Measurements from ENCODE around the gene BTNL8. TPM values are rescaled to one million over a fixed set of nuclear protein-coding genes. Genes with fewer than 3 reads are reported as not detected.

Gene BTNL8
- total RNA-seq, 1 experiment from 2014 or later: 0.21 TPM

DNA sequence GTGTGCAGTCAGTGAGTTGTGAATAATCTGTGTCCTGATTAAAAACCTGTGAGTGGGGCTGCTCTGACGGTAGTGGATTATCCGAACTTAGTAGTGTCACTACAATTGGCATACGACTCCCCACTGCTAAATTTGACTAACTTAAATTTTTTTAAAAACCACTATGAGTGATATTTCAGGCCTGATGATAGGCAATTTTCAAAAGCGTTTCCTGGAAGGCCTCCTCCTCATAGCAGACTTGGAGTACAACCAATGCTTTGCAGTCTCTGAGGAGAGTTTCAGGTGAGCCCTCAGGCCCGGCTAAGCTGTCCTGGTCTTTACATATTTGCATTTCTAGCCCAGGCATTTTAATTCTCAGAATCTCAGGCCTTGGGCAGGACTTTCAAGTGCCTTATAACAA lies 10.8 kb downstream of the BTNL8 start:
- Histone ChIP-seq H3K4me3 (ENCODE audit: insufficient read depth, low read depth, low read length) (no peak overlapping the region), H3K27me3 (ENCODE audit: control insufficient read depth, insufficient read depth, low read length) (no peaks in the 10 kb centered on the region), H3K36me3 (replicated peaks; ENCODE audit: control insufficient read depth, insufficient read depth, low read length) (no peaks in the 10 kb centered on the region)
- DNase-seq: no peak

DNA sequence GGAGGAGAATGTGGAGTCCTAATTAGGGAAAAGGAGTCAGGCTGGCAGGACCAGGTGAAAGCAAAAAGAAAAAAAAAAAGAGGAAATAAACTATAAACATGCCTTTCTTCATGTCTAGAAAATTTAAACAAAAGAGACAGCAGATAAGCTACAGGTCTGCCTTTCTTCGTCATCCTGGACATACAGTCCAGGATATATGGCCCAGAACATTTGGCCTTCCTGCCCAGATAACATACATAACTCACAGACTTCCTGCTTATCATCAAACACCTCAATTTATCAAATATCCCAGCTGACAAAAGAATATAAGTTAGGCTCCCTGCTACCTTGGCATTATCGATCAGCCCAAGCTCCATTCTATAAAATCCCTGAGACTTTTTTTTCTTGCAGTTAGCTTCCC lies 11.2 kb downstream of the BTNL8 start:
- DNase-seq: no peak
- Histone ChIP-seq H3K27me3 (ENCODE audit: control insufficient read depth, insufficient read depth, low read length) (no peaks in the 10 kb centered on the region), H3K36me3 (replicated peaks; ENCODE audit: control insufficient read depth, insufficient read depth, low read length) (no peaks in the 10 kb centered on the region), H3K4me3 (ENCODE audit: insufficient read depth, low read depth, low read length) (no peak overlapping the region)

- H3K36me3 ChIP-seq (replicated peaks; ENCODE audit: control insufficient read depth, insufficient read depth, low read length): no peaks in the 10 kb centered on the region
- DNase-seq: no peak
- H3K27me3 ChIP-seq (ENCODE audit: control insufficient read depth, insufficient read depth, low read length): no peaks in the 10 kb centered on the region
- no peak overlapping the region for H3K4me3 ChIP-seq (ENCODE audit: insufficient read depth, low read depth, low read length)
Measured at GRCh38 chr5:180910735-180911134, 11.8 kb downstream of the BTNL8 start.

DNA sequence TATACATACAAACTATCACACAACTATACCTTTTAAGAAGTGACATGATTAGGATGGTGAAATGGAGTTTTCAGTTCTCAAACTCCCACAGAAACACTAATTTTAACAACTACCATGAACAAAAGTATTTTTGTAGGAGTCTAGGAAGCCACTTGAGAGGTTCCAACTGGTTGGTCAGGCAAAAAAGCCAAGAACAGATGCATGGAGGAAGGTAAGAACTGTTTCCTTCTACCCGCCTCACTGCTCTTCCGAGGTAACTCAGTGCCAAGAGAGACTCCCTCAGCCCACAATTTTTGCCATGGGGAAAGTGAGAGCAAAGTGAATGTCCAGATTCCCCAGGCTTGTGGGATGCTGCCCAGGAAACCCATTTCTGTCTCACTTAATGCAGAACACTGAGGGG lies 15.7 kb downstream of the BTNL8 start:
- Histone ChIP-seq H3K4me3 (ENCODE audit: insufficient read depth, low read depth, low read length) (no peak overlapping the region), H3K27me3 (ENCODE audit: control insufficient read depth, insufficient read depth, low read length) (no peaks in the 10 kb centered on the region), H3K36me3 (replicated peaks; ENCODE audit: control insufficient read depth, insufficient read depth, low read length) (no peaks in the 10 kb centered on the region)
- no peak for DNase-seq

- no peak for DNase-seq
- Histone ChIP-seq H3K27me3 (ENCODE audit: control insufficient read depth, insufficient read depth, low read length) (no peaks in the 10 kb centered on the region), H3K4me3 (ENCODE audit: insufficient read depth, low read depth, low read length) (no peak overlapping the region), H3K36me3 (replicated peaks; ENCODE audit: control insufficient read depth, insufficient read depth, low read length) (no peaks in the 10 kb centered on the region)
Measured at GRCh38 chr5:180915924-180916323, 17.0 kb downstream of the BTNL8 start.

DNA sequence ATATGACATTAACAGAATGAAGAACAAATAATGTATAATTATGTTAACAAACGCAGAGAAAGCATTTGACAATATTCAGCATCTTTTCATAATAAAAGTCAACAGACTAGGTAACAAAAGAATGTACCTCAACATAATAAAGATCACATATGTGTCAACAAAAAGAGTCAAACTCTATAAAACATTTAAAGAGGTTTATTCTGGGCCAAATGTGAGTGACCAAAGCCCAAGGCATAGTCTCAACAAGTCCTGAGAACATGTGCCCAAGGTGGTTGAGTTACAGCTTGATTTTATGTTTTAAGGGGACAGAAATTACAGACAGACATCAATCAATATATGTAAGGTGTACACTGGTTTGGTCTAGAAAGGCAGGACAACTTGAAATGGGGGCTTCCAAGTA lies 19.4 kb downstream of the BTNL8 start:
- no peak overlapping the region for H3K4me3 ChIP-seq (ENCODE audit: insufficient read depth, low read depth, low read length)
- H3K36me3 ChIP-seq (replicated peaks; ENCODE audit: control insufficient read depth, insufficient read depth, low read length): no peaks in the 10 kb centered on the region
- H3K27me3 ChIP-seq (ENCODE audit: control insufficient read depth, insufficient read depth, low read length): no peaks in the 10 kb centered on the region
- DNase-seq: no peak

GRCh38 chr5:180920710-180921109 lies 21.8 kb downstream of the BTNL8 start:
- Histone ChIP-seq H3K4me3 (ENCODE audit: insufficient read depth, low read depth, low read length) (no peak overlapping the region), H3K36me3 (replicated peaks; ENCODE audit: control insufficient read depth, insufficient read depth, low read length) (no peaks in the 10 kb centered on the region), H3K27me3 (ENCODE audit: control insufficient read depth, insufficient read depth, low read length) (no peaks in the 10 kb centered on the region)
- no peak for DNase-seq

- Histone ChIP-seq H3K36me3 (replicated peaks; ENCODE audit: control insufficient read depth, insufficient read depth, low read length) (no peaks in the 10 kb centered on the region), H3K27me3 (ENCODE audit: control insufficient read depth, insufficient read depth, low read length) (no peaks in the 10 kb centered on the region), H3K4me3 (ENCODE audit: insufficient read depth, low read depth, low read length) (no peak overlapping the region)
- no peak for DNase-seq
Measured at GRCh38 chr5:180922932-180923331, 24.0 kb downstream of the BTNL8 start.

- Histone ChIP-seq H3K4me3 (ENCODE audit: insufficient read depth, low read depth, low read length) (no peak overlapping the region), H3K36me3 (replicated peaks; ENCODE audit: control insufficient read depth, insufficient read depth, low read length) (no peaks in the 10 kb centered on the region), H3K27me3 (ENCODE audit: control insufficient read depth, insufficient read depth, low read length) (no peaks in the 10 kb centered on the region)
- DNase-seq: no peak
Measured at GRCh38 chr5:180932660-180933059, 33.7 kb downstream of the BTNL8 start.

DNA sequence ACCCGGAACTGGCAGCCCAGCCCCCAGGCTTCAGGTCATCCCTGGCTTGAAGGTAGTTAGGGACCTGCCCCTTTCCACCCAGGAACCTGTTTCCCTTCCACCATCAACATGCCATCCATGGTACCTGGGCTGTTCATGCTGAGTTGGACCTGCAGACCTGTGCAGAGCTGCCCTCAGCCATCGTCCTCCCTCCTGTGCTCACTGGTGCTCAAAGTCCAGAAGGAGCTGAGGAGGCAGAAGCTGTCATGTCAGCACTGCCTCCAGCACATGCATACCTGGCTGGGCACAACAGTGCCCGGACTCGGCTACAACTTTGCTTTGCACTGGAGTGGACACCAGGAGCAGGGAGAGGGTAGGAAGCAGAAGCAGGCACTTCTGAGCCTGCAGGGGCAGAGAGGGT lies 36.2 kb downstream of the BTNL8 start:
- H3K36me3 ChIP-seq (replicated peaks; ENCODE audit: control insufficient read depth, insufficient read depth, low read length): no peaks in the 10 kb centered on the region
- no peak overlapping the region for H3K4me3 ChIP-seq (ENCODE audit: insufficient read depth, low read depth, low read length)
- no peaks in the 10 kb centered on the region for H3K27me3 ChIP-seq (ENCODE audit: control insufficient read depth, insufficient read depth, low read length)
- no peak for DNase-seq

DNA sequence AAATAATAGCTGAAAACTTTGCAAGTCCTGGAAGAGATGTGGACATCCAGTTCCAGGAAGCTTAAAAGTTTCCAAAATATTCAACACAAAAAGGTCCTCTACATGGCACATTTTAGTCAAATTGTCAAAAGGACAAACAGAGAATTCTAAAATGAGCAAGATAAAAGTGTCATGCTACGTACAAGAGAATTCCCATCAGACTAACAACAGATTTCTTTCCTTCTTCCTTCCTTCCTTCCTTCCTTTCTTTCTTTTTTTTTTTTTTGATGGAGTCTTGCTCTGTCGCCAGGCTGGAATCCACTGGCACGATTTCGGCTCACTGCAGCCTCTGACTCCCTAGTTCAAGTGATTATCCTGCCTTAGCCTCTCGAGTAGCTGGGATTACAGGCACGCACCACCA lies 39.3 kb downstream of the BTNL8 start:
- Histone ChIP-seq H3K27me3 (ENCODE audit: control insufficient read depth, insufficient read depth, low read length) (no peaks in the 10 kb centered on the region), H3K36me3 (replicated peaks; ENCODE audit: control insufficient read depth, insufficient read depth, low read length) (no peaks in the 10 kb centered on the region), H3K4me3 (ENCODE audit: insufficient read depth, low read depth, low read length) (no peak overlapping the region)
- no peak for DNase-seq

- H3K4me3 ChIP-seq (ENCODE audit: insufficient read depth, low read depth, low read length): no peak overlapping the region
- H3K36me3 ChIP-seq (replicated peaks; ENCODE audit: control insufficient read depth, insufficient read depth, low read length): no peaks in the 10 kb centered on the region
- H3K27me3 ChIP-seq (ENCODE audit: control insufficient read depth, insufficient read depth, low read length): no peaks in the 10 kb centered on the region
- DNase-seq: no peak
Measured at GRCh38 chr5:180950291-180950949, 51.5 kb downstream of the BTNL8 start.

GRCh38 chr5:180959661-180960060 lies 60.7 kb downstream of the BTNL8 start:
- H3K27me3 ChIP-seq (ENCODE audit: control insufficient read depth, insufficient read depth, low read length): no peaks in the 10 kb centered on the region
- H3K36me3 ChIP-seq (replicated peaks; ENCODE audit: control insufficient read depth, insufficient read depth, low read length): no peaks in the 10 kb centered on the region
- no peak for DNase-seq
- H3K4me3 ChIP-seq (ENCODE audit: insufficient read depth, low read depth, low read length): no peak overlapping the region

DNA sequence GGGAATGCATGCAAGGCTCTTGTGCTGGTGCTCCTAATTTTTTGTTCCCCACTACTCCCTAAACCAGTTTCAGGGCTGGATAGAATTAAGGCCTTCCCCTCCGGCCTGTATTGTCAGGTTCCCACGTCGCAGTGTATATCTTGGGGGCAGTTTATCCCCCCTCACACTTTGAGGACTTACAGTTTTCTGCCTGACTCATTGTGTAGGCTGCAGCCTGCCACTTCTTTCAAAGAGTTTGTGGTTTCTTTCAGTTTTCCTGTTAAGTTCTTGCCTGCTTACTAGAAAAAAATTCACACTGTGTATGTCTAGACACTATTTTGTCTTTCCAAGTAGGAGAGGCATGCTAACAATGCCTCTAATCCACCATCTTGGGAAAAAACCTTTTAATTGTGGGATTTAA lies 61.2 kb downstream of the BTNL8 start:
- no peaks in the 10 kb centered on the region for H3K36me3 ChIP-seq (replicated peaks; ENCODE audit: control insufficient read depth, insufficient read depth, low read length)
- no peak overlapping the region for H3K4me3 ChIP-seq (ENCODE audit: insufficient read depth, low read depth, low read length)
- no peak for DNase-seq
- no peaks in the 10 kb centered on the region for H3K27me3 ChIP-seq (ENCODE audit: control insufficient read depth, insufficient read depth, low read length)

DNA sequence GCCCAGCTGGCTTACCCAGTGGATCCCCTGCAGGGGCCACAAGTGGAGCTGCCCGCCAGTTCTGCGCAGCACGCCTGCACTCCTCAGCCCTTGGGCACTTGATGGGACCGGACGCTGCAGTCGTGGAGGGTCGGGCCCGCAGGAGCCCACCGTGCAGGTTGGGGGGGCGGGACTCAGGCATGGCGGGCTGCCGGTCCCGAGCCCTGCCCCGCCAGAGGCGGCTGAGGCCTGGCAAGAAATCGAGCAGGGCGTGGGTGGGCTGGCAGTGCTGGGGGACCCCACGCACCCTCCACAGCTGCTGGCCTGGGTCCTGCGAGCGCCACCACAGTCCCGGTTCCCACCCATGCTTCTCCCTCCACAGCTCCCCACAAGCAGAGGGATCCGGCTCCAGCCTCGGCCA lies 70.4 kb downstream of the BTNL8 start:
- Histone ChIP-seq H3K27me3 (ENCODE audit: control insufficient read depth, insufficient read depth, low read length) (no peaks in the 10 kb centered on the region), H3K4me3 (ENCODE audit: insufficient read depth, low read depth, low read length) (no peak overlapping the region), H3K36me3 (replicated peaks; ENCODE audit: control insufficient read depth, insufficient read depth, low read length) (no peaks in the 10 kb centered on the region)
- DNase-seq: no peak

DNA sequence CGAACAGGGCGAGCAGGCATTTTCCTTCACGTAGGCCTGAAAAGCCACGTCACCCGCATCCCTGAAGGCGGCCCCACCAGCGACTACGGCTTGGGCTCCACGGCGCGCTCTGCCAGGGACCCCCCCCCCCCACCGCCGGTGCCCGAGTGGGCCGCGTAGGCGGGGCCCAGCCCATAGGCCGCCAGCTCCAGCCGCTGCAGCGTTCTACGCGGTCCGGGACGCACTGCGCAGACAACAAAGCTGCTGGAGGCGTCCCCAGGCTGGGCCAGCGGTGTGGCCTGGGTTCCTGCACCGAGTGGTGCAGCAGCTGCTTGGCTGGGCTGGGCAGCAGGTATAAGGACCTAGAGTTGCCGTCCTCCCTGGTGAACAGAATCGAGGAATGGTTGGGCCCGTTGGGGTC lies 71.4 kb downstream of the BTNL8 start:
- no peaks in the 10 kb centered on the region for H3K27me3 ChIP-seq (ENCODE audit: control insufficient read depth, insufficient read depth, low read length)
- no peak overlapping the region for H3K4me3 ChIP-seq (ENCODE audit: insufficient read depth, low read depth, low read length)
- no peaks in the 10 kb centered on the region for H3K36me3 ChIP-seq (replicated peaks; ENCODE audit: control insufficient read depth, insufficient read depth, low read length)
- DNase-seq: no peak

Measured in H7 (cell line).